GM18499 (cell line): ENCODE measurements around the gene RBP3.

Source experiments
- ATAC-seq: cut with Tn5 transposase; IDR thresholded peaks from one replicate; pipeline ENCODE4 v1.9.1; 2021; ENCODE audit warnings: moderate number of reproducible peaks; ENCODE audit not compliant: insufficient read depth, unreplicated experiment

The RBP3 gene

DNA sequence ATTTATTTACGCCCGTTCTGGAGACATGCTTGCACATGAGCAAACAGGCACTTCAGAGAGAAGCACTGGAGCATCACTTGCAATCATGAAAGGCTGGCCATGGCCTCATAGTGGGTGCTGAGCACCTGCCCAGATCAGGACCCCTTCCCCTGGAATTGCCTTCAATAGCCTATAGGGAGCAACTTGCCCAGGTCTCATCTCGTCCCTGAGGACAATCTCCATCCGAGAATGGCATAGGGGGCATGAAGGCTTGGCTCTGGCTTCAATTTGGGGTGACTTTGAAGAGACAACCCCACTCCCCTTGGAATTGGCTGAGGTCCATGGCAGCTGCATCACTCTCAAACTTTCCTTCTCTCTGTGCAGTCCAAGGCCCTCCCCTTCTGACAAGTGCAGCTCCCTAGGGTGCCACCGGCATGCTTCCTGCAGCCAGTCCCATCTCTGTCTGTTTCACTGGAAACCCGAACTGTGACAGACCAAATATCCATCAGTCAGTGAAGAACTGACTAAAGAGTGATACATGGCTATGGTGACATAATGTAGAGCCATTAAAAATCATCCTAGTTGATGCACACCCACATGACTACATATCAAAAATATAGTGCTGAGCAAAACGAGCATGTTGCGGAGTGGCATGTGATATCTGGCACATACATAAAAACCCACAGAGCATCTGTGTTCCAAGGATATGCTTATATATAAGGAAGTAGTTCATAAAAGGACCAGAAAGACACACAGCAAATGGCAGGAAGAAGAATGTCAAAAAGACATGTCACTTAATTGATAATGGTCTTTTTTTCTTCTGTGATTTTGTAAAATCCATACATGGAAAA, 13.5 kb upstream of the RBP3 start:
- no peak for ATAC-seq

DNA sequence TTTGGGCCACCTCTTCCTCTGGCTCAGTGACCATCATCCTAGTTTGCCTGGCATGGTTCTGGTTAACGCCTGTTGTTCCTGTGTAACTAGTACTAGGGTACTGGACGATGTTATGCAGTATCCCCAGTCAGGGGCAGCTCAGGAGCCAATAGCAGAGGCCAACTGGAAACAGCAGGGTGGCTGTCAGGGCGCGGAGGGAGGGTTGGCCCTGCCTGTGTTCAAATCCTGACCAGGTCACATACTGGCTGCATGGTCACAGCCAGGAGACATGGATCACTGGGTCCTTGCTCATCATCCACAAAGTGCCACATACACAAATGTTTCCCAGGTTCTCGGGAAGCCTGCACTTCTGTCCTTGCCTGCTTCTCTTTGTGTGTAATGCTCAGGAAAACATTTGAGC, 12.3 kb upstream of the RBP3 start:
- no peak for ATAC-seq

DNA sequence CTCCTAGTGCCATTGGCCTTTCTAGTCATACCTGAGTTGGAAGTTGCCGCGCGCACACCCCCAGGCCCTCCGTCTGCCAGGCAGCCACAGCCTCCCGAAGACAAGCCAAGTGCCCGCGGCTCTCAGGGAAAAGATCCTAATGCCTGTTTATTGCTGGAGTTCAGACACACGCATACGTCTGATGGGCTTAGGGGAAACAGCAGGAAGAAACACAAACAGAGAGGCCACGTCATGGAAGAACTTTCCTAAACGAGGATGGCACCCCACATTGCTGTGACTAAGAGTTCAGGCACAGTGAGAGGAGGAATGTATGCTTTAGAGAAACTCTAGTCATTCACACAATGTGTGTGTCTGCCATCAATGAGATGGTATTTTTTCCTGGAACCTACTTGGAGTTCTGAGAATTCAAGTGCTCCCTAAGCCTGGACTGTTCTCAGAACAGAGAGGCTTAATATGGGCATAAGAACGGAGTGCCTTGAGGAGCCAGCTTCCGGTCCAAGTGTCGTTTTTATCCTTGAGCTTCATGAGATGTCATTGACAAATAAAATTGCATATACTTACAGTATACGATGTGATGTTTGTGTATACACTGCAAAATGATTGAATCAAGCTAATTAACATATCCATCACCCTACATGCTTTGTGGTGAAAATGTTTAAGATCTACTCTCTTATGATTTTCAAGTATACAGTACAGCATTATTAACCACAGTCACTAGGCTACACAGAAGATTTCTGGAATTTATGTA, 11.6 kb upstream of the RBP3 start:
- ATAC-seq, result no peak

DNA sequence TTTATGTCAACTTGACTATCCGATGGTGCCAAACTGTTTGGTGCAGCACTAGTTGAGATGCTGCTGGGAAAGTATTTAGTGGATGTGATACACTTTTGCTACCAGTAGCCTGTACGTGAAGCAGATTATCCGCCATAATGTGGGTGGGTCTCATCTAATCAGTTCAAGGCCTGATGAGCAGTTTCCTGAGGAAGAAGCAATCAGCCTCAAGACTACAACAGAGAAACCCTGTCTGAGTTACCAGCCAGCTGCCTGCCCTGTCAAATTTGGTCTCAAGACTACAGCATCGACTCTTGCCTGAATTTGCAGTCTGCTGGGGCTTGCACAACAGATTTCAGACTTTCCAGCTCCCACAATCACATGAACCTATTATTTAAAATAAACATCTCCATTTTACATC, 10.9 kb upstream of the RBP3 start:
- ATAC-seq, result no peak

DNA sequence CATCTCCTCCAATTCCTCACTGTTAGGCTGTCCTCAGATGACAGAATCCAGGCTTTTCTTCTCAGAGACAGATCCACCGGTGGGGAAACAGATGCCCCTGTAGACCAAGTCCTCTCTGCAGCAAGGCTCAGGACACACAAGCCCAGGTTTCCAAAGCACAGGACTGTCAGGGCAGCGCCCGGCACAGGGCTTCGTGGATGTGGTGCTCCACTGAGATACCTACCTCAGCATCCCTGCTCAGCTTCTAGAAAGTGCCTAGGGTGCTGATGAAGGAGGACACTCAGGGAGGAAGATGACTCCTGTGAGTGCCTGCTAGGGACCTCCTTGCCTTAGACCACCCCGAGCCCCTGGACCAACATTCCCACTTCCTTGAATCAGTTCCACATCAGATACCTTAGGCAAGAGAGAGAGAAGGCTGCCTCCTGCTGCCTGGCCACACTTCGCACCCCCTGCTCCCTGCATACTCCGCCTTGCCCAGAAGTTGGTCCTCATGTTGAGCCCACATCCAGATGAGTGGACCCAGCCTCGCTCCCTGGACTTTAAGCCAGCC, 8.9 kb upstream of the RBP3 start:
- ATAC-seq, result no peak

DNA sequence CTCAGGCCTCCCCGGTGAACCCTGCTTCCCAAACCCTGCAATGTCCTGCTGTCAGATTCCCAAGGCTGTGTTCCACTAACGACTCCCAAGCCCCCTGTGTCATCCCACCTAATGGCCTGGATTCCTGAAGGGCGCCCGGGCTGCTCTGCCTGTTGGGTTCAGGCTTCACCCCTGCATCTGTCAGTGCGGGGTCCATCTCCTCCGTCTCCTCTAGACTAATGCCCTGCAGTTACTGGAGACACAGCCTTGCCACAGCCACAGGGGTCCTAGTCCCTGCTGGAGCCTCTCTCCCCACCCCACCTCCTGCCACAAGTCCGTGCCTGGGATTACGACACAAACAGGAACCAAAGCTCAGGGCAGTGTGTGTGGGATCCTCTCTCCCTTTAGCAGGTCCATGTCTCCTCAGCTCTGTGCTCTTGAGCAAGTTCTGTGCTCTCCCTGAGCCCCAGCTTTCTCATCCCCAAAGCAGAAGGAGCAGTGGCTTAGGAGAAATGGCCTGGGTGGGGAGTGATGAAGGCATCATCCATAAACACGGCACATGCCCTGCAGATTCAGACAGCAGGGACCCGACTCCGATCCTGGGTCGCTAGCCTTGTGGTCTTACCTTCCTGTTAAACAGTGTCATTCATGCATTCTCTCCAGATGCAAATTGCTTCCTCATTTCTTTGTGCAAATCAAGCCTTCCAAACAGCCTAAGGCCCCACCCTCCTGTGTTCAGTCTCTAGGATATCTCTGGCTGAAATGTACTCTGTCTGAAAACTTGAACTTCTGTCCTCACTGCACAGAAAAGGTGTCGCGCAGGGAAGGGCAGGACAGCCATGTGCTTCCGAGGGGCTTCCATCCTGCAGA, 8.2 kb upstream of the RBP3 start:
- ATAC-seq, result no peak

DNA sequence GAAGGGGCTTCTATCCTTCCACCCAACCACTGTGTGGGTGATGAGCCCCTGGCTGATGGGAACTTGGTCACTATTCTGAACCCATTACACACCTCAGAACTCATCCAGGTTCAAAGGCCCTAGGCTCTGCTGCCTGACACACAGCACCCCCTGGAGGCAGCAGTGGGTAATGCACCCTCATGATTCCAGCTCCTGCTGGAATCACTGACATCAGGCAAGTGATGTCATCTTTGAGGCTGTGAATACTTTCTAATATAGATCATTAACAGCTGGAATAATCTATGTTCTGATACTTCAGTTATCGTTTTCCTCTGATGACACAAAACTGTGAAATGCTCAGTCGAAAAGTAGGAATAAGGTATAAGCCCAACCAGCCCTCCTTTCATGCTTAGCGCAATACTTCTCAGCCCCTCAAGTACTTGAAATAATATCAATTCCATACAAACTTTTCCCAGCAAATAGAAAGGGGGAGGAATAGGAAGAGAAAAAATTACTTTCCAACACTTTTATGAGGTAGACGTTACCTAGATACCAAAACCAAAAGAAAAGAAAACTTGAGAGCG, 7.5 kb upstream of the RBP3 start:
- no peak for ATAC-seq

DNA sequence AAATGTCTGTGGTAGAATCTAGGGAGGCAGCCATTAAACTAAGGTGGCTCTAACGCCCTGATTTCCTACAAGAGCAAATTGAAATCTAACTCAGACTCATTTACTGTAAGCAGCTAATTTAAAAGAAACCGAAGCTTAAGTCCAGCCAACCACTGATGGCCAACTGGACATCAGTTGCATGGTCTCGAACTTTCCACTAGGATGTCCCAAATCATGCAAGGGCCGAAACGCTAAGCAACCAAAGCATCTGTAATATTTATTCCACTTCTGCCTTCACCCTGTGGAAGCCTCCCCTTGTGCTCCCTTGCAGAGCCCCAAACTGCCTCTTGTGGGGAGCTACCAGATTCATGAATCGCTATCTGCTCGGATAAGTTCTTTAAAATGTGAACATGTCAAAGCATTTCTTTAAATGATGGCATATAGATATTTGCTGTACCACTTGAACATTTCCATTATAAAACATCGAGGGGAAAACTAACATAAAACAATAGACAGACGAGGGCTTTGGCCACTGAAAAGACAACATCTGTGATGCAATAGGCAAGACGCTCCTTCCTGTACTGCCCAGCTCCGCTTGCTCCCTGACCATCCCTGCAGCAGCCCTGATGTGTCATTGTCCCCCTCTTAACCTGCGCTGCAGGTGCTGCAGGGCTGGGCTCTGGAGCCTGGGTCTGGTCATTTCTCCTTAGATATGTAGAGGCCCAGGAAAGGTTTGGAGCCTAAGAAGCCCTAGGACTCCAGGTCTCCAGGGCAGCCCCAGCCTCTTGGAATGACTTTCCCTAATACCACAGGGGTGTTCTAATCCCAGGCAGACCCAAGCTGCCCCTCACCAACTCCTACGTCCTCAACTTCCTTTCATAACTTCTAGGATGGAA, 2.9 kb upstream of the RBP3 start:
- no peak for ATAC-seq

DNA sequence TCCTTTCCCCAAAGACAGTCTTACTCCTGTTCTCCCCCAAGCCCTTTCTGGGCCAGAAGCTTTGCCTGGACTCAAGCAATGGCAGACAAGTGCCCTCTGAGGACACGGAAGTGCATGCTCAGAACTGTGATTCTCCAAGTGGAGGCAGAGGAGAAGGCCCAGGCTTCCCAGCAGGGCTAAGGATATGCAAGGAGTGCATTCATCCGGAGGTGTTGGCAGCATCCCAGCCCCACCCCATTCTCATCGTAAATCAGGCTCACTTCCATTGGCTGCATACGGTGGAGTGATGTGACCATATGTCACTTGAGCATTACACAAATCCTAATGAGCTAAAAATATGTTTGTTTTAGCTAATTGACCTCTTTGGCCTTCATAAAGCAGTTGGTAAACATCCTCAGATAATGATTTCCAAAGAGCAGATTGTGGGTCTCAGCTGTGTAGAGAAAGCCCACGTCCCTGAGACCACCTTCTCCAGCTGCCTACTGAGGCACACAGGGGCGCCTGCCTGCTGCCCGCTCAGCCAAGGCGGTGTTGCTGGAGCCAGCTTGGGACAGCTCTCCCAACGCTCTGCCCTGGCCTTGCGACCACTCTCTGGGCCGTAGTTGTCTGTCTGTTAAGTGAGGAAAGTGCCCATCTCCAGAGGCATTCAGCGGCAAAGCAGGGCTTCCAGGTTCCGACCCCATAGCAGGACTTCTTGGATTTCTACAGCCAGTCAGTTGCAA, 1.4 kb upstream of the RBP3 start:
- ATAC-seq, result no peak

DNA sequence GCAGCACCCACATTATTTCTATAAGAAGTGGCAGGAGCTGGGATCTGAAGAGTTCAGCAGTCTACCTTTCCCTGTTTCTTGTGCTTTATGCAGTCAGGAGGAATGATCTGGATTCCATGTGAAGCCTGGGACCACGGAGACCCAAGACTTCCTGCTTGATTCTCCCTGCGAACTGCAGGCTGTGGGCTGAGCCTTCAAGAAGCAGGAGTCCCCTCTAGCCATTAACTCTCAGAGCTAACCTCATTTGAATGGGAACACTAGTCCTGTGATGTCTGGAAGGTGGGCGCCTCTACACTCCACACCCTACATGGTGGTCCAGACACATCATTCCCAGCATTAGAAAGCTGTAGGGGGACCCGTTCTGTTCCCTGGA, 874 bp upstream of the RBP3 start:
- no peak for ATAC-seq

DNA sequence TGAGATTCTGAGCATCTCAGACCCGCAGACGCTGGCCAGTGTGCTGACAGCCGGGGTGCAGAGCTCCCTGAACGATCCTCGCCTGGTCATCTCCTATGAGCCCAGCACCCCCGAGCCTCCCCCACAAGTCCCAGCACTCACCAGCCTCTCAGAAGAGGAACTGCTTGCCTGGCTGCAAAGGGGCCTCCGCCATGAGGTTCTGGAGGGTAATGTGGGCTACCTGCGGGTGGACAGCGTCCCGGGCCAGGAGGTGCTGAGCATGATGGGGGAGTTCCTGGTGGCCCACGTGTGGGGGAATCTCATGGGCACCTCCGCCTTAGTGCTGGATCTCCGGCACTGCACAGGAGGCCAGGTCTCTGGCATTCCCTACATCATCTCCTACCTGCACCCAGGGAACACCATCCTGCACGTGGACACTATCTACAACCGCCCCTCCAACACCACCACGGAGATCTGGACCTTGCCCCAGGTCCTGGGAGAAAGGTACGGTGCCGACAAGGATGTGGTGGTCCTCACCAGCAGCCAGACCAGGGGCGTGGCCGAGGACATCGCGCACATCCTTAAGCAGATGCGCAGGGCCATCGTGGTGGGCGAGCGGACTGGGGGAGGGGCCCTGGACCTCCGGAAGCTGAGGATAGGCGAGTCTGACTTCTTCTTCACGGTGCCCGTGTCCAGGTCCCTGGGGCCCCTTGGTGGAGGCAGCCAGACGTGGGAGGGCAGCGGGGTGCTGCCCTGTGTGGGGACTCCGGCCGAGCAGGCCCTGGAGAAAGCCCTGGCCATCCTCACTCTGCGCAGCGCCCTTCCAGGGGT, 703 bp downstream of the RBP3 start:
- no peak for ATAC-seq

DNA sequence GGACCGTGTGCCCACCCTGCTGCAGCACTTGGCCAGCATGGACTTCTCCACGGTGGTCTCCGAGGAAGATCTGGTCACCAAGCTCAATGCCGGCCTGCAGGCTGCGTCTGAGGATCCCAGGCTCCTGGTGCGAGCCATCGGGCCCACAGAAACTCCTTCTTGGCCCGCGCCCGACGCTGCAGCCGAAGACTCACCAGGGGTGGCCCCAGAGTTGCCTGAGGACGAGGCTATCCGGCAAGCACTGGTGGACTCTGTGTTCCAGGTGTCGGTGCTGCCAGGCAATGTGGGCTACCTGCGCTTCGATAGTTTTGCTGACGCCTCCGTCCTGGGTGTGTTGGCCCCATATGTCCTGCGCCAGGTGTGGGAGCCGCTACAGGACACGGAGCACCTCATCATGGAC, 1.4 kb downstream of the RBP3 start:
- no peak for ATAC-seq

DNA sequence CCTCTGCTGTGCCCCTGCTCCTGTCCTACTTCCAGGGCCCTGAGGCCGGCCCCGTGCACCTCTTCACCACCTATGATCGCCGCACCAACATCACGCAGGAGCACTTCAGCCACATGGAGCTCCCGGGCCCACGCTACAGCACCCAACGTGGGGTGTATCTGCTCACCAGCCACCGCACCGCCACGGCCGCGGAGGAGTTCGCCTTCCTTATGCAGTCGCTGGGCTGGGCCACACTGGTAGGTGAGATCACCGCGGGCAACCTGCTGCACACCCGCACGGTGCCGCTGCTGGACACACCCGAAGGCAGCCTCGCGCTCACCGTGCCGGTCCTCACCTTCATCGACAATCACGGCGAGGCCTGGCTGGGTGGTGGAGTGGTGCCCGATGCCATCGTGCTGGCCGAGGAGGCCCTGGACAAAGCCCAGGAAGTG, 1.8 kb downstream of the RBP3 start:
- ATAC-seq, result no peak

DNA sequence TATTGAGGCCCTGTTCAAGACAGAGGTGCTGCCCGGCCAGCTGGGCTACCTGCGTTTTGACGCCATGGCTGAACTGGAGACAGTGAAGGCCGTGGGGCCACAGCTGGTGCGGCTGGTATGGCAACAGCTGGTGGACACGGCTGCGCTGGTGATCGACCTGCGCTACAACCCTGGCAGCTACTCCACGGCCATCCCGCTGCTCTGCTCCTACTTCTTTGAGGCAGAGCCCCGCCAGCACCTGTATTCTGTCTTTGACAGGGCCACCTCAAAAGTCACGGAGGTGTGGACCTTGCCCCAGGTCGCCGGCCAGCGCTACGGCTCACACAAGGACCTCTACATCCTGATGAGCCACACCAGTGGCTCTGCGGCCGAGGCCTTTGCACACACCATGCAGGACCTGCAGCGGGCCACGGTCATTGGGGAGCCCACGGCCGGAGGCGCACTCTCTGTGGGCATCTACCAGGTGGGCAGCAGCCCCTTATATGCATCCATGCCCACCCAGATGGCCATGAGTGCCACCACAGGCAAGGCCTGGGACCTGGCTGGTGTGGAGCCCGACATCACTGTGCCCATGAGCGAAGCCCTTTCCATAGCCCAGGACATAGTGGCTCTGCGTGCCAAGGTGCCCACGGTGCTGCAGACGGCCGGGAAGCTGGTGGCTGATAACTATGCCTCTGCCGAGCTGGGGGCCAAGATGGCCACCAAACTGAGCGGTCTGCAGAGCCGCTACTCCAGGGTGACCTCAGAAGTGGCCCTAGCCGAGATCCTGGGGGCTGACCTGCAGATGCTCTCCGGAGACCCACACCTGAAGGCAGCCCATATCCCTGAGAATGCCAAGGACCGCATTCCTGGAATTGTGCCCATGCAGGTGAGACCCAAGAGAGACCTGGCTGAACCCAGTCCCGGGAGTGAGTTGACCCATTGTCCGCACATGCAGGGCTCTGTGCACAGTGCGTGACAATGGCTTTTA, 2.8 kb downstream of the RBP3 start:
- ATAC-seq, result no peak

DNA sequence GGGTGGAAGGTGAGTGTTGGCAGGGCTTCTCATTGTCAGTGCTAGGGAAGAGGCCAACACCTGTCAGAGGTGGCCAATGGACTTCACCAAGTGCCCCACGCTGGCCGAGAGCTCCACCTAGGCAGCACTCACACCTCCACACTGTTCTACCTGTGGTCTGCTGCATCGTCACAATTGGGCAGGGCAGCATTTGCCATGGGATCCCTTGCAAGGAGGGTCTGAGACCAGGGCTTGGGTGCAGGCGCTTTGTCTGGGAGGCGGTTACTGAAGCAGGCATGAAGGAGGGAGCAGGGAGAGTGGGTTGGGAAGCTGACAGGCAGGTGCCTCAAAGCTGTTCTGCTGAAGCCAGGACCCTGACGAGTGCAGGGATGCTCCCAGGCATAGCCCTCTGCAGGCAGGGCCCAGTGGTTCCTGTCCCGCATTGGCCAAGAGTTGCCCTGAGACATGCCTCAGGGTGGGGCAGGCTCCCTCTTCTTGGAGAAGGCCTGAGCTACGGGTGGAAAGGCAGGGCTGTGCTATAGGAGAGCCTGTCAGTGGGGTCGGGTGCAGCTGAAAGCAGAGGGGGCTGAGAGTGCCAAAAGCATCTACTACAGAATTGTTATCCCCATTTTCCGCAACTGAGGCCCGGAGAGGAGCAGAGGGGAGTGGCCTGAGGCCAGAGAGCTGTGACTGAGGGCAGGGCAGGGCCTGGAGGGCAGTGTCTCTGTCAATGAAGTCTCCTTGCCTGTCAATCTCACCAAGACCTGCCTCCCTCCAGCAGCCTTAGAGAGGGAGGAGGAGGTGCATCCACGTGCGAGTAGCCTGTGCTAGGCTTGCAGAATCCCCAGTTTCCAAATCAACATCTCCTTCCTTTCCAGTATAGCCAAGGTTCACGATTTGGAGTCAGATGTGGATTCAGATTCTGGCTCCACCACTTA, 4.0 kb downstream of the RBP3 start:
- ATAC-seq, result no peak

DNA sequence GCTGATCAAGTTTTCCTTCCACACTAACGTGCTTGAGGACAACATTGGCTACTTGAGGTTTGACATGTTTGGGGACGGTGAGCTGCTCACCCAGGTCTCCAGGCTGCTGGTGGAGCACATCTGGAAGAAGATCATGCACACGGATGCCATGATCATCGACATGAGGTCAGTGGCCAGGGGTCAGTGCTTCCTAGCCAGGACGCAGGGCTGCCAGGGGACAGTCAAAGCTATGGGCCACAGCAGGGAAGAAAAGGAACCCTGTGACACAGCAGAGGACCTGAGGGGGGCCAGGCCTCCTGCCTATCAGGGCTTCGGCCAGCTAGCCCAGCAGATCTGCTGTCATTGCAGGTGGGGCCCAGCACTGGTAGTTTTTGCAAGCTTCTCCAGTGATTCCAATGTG, 5.2 kb downstream of the RBP3 start:
- ATAC-seq, result no peak
